ENCODE measurements around the gene C5orf24.

Gene C5orf24

DNA sequence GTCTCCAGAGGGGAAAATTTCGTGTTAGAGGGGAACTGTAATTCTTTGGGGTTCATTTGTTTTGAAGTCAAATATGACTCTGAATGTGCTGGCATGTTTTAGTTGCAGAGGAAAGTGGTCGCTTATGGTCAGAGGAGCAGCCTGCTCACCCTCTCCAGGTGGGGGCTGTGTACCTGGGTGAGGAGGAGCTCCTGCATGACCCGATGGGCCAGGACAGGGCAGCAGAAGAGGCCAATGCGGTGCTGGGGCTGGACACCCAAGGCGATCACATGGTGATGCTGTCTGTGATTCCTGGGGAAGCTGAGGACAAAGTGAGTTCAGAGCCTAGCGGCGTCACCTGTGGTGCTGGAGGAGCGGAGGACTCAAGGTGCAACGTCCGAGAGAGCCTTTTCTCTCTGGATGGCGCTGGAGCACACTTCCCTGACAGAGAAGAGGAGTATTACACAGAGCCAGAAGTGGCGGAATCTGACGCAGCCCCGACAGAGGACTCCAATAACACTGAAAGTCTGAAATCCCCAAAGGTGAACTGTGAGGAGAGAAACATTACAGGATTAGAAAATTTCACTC lies 41.9 kb downstream of the C5orf24 start (continued):
- TF ChIP-seq, protein P1, sequence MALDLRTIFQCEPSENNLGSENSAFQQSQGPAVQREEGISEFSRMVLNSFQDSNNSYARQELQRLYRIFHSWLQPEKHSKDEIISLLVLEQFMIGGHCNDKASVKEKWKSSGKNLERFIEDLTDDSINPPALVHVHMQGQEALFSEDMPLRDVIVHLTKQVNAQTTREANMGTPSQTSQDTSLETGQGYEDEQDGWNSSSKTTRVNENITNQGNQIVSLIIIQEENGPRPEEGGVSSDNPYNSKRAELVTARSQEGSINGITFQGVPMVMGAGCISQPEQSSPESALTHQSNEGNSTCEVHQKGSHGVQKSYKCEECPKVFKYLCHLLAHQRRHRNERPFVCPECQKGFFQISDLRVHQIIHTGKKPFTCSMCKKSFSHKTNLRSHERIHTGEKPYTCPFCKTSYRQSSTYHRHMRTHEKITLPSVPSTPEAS (tag by site-specific recombination; IDR thresholded peaks at IDR 0.05), result no peak

DNA sequence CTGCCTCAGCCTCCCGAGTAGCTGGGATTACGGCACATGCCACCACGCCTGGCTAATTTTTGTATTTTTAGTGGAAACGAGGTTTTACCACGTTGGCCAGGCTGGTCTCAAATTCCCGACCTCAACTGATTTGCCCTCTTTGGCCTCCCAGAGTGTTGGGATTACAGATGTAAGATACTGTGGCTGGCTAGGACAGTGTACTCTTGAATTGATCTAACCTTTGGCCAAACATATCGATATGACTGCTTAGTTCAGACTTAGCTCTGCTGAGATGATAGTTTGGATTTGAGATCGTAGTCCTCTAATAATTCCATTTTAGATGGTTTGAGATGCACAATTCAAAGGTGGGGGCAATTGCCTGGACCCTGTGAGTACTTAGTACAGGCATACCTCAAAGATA lies 43.6 kb downstream of the C5orf24 start:
- Histone ChIP-seq H3K4me3 (ENCODE audit: low read depth, low read length) (no peak overlapping the region), H3K36me3 (ENCODE audit: control insufficient read depth in 2 of 2, insufficient read depth in 1 of 2, low read length in 2 of 2) (peaks cover 14 to 28% of the 10 kb centered on the region in 2 experiments; a peak in 2 of 3 replicates), H3K4me1 (ENCODE audit: control insufficient read depth, insufficient read depth, low read length) (no peaks in the 10 kb centered on the region), H3K9me3 (ENCODE audit: control insufficient read depth, insufficient read depth, low read depth, low read length) (no peaks in the 10 kb centered on the region), H3K27ac (ENCODE audit: extremely low read depth, low read depth, low read length) (no peak overlapping the region)
- ChIA-PET CTCF (no interaction called here), POLR2A (no interaction called here)
- 0 out of 2 replicates have a peak, but pooled peaks have one; percentile 2 for TF ChIP-seq SCRT2 (tag by site-specific recombination; IDR thresholded peaks at IDR 0.05)
- TF ChIP-seq KLF10 (tag by site-specific recombination; IDR thresholded peaks at IDR 0.05), result no peak

- no peak overlapping the region for H3K27ac ChIP-seq (ENCODE audit: extremely low read depth, low read depth, low read length)
- CTCF ChIA-PET, result interaction anchor here (0.7 to 0.9 kb wide), 2 partner anchors 152 to 303 kb away, joined by 5 read pairs; no protein-coding TSS in a partner anchor
- POLR2A ChIA-PET, result no interaction called here
- H3K36me3 ChIP-seq (ENCODE audit: control insufficient read depth in 2 of 2, insufficient read depth in 1 of 2, low read length in 2 of 2), result peaks cover 14 to 38% of the 10 kb centered on the region in 2 experiments; a peak in 2 of 3 replicates
- H3K9me3 ChIP-seq (ENCODE audit: control insufficient read depth, insufficient read depth, low read depth, low read length), result no peaks in the 10 kb centered on the region
- no peak overlapping the region for H3K4me3 ChIP-seq (ENCODE audit: low read depth, low read length)
- no peaks in the 10 kb centered on the region for H3K4me1 ChIP-seq (ENCODE audit: control insufficient read depth, insufficient read depth, low read length)
- TF ChIP-seq ZFP69B (tag by site-specific recombination; IDR thresholded peaks at IDR 0.05), result no peak
- no peak for TF ChIP-seq SP7 (tag by site-specific recombination; IDR thresholded peaks at IDR 0.05)
- TF ChIP-seq ZNF416 (tag by site-specific recombination; IDR thresholded peaks at IDR 0.05), result no peak
- no peak for TF ChIP-seq ZNF423 (tag by site-specific recombination; IDR thresholded peaks at IDR 0.05)
- no peak for TF ChIP-seq ZNF426 (tag by site-specific recombination; IDR thresholded peaks at IDR 0.05)
- TF ChIP-seq YY2 (tag by site-specific recombination; IDR thresholded peaks at IDR 0.05), result no peak
Measured at GRCh38 chr5:134891473-134891872, 45.7 kb downstream of the C5orf24 start.

GRCh38 chr5:134892282-134892681 lies 46.5 kb downstream of the C5orf24 start:
- no peaks in the 10 kb centered on the region for H3K4me1 ChIP-seq (ENCODE audit: control insufficient read depth, insufficient read depth, low read length)
- H3K27ac ChIP-seq (ENCODE audit: extremely low read depth, low read depth, low read length), result no peak overlapping the region
- H3K36me3 ChIP-seq (ENCODE audit: control insufficient read depth in 2 of 2, insufficient read depth in 1 of 2, low read length in 2 of 2), result peaks cover 15 to 38% of the 10 kb centered on the region in 2 experiments; a peak in 2 of 3 replicates
- no peaks in the 10 kb centered on the region for H3K9me3 ChIP-seq (ENCODE audit: control insufficient read depth, insufficient read depth, low read depth, low read length)
- no peak overlapping the region for H3K4me3 ChIP-seq (ENCODE audit: low read depth, low read length)
- CTCF ChIA-PET, result no interaction called here
- POLR2A ChIA-PET, result no interaction called here
- no peak for TF ChIP-seq ZNF248 (tag by site-specific recombination; IDR thresholded peaks at IDR 0.05)
- TF ChIP-seq ZNF221 (tag by site-specific recombination; IDR thresholded peaks at IDR 0.05; ENCODE audit: borderline replicate concordance), result no peak
- TF ChIP-seq ZNF146 (tag by site-specific recombination; IDR thresholded peaks at IDR 0.05), result no peak
- TF ChIP-seq ZNF223 (tag by site-specific recombination; IDR thresholded peaks at IDR 0.05), result no peak
- TF ChIP-seq ZNF660 (tag by site-specific recombination; IDR thresholded peaks at IDR 0.05), result no peak
- TF ChIP-seq ZNF184 (tag by site-specific recombination; IDR thresholded peaks at IDR 0.05), result no peak
- TF ChIP-seq, protein P2, sequence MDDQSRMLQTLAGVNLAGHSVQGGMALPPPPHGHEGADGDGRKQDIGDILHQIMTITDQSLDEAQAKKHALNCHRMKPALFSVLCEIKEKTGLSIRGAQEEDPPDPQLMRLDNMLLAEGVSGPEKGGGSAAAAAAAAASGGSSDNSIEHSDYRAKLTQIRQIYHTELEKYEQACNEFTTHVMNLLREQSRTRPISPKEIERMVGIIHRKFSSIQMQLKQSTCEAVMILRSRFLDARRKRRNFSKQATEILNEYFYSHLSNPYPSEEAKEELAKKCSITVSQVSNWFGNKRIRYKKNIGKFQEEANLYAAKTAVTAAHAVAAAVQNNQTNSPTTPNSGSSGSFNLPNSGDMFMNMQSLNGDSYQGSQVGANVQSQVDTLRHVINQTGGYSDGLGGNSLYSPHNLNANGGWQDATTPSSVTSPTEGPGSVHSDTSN (CRISPR knock-in tag; IDR thresholded peaks at IDR 0.05), result no peak
- TF ChIP-seq ZNF423 (tag by site-specific recombination; IDR thresholded peaks at IDR 0.05), result no peak
- TF ChIP-seq ZNF398 (tag by site-specific recombination; IDR thresholded peaks at IDR 0.05), result no peak
- TF ChIP-seq ZNF24 (tag by site-specific recombination; IDR thresholded peaks at IDR 0.05), result no peak
- no peak for TF ChIP-seq ZNF394 (tag by site-specific recombination; IDR thresholded peaks at IDR 0.05; ENCODE audit: borderline replicate concordance)
- TF ChIP-seq ZBTB49 (tag by site-specific recombination; IDR thresholded peaks at IDR 0.05; ENCODE audit: low read depth), result no peak
- no peak for TF ChIP-seq BCL11A (tag by site-specific recombination; IDR thresholded peaks at IDR 0.05; ENCODE audit: low read depth)
- TF ChIP-seq OVOL3 (tag by site-specific recombination; IDR thresholded peaks at IDR 0.05), result no peak
- no peak for TF ChIP-seq ZNF426 (tag by site-specific recombination; IDR thresholded peaks at IDR 0.05)
- no peak for TF ChIP-seq ZNF658 (tag by site-specific recombination; IDR thresholded peaks at IDR 0.05)
